CD4-positive, alpha-beta T cell treated with Interleukin-4 for 4 hours (primary cell): ENCODE data around the gene PCCA.
"Not testable (repeated sequence)": the region's sequence is repeated elsewhere in the genome, so short reads cannot be mapped to it uniquely, and the experiment has no call there.

ENCODE experiments used
- DNase-seq: peaks from one replicate; pipeline ENCODE4 v3.0.0-alpha.2; 2020

Gene PCCA, protein sequence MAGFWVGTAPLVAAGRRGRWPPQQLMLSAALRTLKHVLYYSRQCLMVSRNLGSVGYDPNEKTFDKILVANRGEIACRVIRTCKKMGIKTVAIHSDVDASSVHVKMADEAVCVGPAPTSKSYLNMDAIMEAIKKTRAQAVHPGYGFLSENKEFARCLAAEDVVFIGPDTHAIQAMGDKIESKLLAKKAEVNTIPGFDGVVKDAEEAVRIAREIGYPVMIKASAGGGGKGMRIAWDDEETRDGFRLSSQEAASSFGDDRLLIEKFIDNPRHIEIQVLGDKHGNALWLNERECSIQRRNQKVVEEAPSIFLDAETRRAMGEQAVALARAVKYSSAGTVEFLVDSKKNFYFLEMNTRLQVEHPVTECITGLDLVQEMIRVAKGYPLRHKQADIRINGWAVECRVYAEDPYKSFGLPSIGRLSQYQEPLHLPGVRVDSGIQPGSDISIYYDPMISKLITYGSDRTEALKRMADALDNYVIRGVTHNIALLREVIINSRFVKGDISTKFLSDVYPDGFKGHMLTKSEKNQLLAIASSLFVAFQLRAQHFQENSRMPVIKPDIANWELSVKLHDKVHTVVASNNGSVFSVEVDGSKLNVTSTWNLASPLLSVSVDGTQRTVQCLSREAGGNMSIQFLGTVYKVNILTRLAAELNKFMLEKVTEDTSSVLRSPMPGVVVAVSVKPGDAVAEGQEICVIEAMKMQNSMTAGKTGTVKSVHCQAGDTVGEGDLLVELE

DNA sequence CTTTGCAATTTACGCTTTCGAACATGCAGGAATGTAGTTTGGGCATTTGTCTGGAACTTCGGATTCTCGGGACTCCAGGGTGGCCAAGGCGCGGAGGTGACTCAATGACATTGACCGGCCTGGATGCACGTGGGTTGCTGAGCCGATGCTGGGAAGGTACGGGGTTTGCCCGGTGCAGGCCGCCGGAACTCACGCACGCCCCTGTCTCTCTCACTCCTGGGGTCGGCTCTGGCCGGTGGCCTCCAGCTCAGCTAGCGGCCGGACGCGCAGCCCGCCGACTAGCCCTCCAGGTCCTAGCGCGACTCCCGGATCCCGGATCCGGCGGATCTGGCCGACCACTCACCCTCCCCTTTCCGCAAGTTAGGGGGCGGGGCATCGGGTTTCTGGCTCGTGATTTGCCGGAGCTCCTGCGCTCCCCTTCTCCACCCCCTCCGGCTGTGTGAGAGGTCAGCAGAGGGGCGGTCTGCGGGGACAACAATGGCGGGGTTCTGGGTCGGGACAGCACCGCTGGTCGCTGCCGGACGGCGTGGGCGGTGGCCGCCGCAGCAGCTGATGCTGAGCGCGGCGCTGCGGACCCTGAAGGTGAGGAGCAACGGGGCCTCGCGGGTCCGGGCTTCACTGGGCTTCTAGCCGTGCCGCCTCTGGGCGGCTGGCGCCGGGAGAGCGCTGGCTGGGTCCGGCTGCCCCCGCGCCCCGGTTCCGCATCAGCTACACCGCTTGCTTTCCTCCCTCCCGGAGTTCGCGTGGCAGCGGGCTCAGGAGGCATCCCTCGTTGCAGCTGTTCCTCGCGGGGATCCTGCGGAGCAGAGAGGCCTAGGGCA is at the start of gene PCCA:
TSS of gene PCCA (plus strand) at position 450 of the 821 bp plus-strand sequence. CDS start at position 478, 28 bp downstream.
- peak; percentile 74 for DNase-seq

DNA sequence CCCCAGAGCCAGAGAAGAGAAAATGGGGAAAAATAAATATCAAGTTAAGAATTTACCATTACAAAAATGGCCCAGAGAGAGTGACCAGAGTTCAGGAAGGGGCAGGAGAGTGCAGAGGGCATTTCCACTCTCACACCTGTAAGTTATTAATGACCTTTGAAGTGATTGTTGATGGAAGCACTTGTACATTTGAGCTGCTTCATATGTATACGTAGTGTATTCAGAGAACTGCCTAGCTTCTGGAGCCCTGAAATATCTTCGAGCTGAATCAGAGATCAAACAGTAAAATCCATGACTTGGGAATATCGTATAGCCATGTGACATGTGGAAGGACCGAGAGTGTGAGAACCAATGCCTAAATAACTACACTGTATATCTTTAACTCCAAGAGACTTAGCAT is 49.2 kb upstream of the PCCA start:
- DNase-seq, result no peak

DNA sequence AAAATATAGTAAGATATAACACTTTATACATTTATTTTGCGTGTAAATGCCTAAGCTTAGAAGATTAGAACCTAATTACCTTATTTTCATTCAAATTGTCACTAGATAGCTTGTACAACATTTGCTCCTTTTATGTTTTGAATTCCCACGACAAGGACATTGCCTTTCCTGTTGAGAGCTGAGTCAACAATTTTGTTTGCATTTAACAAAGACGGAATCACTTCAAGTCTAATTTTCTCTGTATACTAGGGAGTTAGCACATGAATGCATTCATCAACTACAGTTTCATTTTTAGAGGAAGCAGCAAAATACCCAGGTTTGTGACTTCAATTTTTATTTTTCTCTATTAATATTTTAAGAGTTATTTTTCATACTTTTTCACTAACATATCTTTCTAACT is 48.7 kb upstream of the PCCA start:
- DNase-seq, result no peak

DNA sequence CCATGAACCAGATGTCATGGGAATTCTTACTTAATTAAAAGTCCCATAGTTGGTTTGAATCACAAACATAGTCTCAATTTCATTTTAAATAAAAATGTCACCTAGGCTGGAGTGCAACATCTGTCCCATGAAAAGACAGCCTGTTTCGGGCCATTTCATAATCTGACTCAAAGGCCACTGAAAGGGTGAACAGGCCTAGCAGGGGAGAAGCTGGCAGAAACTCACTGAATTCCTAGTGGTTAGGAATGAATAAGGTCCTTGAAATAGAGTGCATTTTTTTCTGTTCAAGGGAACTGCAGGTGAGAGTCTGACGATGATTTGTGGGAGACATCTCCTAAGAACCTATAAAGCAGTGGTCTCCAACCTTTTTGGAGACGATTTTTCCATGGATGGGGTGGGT is 44.0 kb upstream of the PCCA start:
- DNase-seq, result no peak

DNA sequence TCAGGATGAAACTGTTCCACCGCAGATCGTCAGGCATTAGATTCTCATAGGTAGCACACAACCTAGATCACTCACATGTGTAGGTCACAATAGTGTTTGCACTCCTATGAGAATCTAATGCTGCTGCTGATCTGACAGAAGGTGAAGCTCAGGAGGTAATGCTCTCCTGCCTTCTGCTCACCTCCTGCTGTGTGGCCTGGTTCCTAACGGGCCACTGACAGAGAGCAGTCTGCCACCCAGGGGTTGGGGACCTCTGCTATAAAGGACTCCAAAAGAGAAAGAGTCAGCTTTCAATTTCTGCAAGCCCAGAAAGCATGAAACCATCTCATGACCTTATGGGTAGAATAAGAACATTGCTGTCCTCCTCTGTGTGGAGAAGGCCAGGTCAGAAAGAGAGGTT is 43.5 kb upstream of the PCCA start:
- no peak for DNase-seq

DNA sequence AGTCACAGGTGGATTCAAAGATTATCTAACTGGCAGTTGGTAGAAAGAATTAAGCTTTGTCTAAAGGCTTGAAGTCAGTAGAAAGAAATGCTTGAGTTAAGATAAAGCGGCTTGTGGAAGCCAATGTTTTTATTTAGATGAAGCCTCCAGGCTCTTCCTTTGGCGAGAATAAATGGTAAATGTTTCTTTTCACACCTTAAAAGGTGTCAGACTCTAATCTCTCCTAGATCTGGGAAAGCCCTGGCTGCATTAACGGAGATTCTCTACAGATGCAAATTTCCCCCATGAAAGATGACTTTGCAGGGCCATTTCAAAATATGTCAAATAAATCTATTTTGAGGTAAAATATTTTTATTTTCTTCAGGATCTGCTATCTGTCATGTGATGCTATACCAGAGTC is 37.8 kb upstream of the PCCA start:
- no peak for DNase-seq

DNA sequence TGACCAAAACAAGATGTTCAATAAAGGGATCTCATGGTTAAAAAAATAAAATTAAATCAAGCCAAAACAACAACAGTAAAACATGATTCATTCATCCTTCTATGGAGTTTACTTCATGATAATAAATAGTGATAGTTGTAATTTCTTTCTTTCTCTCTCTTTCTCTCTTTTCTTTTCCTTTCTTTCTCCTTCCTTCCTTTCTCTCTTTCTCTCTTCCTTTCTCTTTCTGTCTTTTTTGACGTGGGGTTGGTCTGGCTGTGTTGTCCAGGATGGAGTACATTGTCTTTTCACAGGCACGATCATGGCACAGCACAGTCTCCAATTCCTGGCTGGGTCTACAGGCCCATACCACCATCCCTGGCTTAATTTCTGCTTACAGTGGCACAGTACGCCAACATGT is 29.1 kb upstream of the PCCA start:
- no peak for DNase-seq

DNA sequence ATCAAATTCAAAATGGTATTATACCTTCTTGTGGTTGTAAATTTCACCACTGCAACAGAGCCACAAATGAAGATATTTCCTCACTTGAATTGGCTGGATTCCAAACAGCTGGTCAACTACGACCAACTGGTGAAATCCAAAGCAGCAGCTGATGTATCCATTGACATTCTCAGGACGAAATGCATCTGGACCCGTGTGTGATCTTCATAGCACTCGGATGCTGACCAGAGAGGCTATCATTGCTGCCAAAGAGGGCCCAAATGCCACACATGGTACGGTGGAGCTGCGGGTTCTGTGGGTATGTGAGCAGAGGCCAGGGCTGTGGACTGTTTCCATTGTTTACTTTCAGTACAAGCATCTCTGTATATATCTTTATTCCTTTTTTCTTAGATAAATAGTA is 25.6 kb upstream of the PCCA start:
- no peak for DNase-seq

DNA sequence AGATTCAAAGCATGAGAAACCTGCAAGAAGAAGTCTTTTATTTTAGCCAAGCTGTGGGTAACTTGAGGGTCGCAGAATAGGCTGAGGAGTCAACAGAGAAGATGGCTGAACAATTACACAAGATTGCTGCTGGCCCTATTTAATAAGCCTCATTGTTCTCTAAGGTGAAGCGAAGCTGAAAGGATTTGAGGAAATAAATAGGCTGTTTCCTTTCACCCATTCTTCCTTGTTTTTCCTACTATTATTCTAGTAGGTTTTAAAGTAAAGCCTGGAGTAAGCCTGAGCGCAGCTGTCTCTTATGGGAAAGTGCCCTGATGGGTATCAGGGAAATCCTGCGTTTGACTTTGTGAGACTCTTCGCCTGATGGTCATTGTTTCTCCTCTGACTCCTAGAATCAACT is 25.0 kb upstream of the PCCA start:
- no peak for DNase-seq

DNA sequence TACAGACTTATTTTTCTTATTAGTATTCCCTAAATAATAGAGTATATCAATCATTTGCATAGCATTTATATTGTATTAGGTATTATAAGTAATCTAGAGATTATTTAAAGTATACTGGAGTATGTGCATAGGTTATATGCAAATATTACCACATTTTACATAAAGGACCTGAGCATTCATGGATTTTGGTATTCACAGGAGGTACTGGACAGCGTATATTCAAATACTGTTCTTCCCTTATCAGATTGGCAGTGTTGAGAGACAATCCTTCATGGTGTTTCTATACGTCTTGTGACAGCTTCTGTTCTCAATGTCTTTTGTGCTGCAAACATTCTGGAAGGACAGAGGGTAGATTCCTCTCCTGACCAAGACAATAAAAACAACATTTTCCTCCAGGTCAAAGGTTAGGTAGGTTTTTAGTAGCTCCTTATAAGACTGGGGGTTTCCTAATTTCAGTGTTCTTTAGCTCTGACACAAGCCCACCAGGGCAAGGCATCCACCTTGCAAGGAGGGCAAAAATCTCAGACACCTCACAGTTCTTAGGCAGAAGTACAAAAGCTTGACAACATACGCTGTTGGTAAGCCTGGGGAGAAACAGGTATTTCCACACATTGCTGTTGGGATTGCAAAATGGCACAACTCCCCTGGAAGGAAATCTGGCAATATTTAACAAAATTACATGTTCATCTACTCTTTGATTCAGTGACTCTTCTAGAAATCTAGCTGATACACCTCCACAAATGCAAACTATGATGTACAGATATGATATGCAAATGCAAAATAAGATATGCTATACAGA is 20.6 kb upstream of the PCCA start:
- DNase-seq, result no peak

DNA sequence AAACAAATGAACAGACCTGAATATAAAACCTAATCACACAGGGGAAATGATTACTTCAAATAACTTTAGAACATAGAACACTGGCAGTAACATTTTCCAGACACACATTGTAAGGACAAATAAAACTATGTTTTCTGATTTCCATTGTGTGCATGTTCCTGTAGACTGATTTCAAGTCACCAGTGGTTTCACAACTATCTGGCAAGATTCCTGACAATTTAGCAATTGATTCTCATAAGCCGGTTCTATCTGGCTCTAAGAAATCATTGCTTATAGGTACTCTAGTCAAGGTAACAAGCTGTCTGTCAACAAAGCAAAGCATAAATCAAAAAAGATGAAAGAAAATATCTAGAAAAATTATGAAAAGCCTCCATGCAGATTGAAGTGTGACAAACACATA is 19.6 kb upstream of the PCCA start:
- no peak for DNase-seq

DNA sequence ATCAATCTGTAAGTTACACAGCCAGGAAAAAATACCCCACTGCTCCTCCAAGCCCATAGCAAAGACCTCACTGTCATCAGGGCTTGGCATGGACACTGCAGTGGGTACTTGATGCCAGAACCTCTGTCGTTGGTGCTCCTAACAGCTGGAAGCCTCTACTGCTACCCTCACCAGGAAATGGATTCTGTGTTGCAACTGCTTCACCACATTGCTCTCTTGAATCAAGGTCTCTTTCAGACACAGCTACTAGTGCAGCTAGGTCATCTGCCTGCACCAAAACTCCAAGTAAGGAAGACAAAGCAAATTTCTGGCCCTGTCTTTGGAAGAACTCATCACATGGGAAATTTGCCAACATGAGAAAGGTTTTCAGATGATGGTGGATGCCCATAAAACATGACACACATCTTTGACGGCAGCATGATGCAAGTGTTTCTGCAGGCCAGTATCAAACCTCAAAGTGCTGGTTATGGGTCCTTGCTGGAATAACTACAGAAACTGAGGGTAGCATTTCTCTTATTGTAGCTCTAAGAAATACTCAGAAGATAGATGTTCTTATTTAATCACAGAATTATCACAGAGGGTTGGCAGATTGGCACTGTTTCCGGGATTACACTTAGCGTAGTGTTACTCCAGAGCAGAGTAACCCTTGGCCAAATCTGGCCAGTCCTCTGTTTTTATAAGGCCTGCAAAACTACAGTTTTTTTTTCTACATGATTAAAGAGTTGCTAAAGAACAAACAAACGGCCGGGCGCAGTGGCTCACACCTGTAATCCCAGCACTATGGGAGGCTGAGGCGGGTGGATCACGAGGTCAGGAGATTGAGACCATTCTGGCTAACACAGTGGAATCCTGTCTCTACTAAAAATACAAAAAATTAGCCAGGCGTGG is 12.9 kb upstream of the PCCA start:
- DNase-seq, result no peak

DNA sequence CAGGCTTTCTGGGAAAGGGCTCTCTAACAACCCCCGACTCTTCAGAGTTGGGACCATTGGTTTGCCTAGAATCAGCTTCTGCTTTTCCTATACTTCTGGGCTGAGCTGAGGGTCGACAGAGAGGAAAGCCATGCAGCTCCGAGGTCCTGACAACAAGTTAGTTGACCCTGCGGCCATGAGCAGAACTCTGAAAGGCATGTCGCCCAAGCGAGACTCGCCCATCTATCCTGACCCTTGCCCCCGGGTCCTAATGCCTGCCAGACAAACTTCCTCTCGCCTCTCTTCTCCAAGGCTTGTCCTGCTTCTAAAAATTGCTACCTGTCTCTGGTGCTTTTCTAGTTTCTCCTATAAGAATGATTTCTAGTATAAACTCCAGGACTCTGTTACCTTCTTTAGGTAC is 9.9 kb upstream of the PCCA start:
- DNase-seq, result not testable (repeated sequence)

DNA sequence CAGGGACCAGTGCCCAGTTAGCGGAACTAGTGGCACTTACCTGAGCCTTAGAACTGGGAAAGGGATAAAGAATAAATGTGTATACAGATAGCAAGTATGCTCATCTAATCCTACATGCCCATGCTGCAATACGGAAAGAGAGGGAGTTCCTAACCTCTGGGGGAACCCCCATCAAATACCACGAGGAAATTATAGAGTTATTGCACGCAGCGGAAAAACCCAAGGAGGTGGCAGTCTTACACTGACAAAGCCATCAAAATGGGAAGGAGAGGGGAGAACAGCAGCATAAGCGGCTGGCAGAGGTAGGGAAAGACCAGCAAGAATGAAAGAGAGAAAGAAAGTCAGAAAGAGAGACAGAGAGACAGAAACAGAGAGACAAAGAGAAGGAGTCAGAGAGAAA is 5.5 kb upstream of the PCCA start:
- not testable (repeated sequence) for DNase-seq

DNA sequence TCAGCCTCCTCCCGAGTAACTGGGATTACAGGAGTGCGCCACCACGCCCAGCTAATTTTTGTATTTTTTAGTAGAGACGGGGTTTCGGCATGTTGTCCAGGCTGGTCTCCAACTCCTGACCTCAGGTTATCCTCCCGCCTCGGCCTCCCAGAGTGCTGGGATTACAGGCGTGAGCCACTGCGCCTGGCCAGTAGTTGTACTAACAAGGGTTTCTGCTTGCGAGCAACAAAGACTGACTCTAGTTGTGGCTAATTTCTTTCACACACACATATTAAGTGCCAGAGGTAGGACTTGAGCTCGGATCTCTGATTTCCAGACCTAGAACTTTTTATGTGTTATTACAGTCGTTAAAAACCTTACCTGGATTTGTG is 635 bp upstream of the PCCA start:
- no peak for DNase-seq

DNA sequence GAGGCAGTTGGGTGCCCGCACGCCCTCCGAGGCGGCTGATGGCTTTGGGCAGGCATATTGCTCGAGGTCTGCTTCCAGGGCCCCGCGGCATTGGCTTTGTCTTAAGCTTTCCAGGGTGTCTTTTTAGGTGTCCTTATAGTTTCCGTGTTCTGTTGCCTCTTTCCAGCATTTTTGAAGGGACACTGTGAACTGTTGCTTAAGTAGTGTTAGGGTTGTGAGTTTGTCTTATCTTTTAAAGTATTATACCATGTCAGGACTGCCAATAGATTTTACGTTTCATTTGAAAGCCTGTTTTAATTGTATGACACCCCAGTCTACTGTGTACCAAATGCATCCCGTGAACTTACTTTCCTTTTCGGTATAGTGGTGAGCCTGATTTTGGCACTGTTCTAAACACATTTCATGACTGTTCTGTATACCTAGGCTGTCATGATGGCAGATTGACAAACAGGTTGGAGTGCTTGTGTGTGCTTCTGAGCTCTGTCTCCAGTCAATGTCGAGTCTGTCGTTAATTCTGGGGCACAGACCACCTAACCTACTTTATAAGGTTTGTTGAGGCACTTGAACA is 656 bp downstream of the PCCA start:
- peak; percentile 33 for DNase-seq

DNA sequence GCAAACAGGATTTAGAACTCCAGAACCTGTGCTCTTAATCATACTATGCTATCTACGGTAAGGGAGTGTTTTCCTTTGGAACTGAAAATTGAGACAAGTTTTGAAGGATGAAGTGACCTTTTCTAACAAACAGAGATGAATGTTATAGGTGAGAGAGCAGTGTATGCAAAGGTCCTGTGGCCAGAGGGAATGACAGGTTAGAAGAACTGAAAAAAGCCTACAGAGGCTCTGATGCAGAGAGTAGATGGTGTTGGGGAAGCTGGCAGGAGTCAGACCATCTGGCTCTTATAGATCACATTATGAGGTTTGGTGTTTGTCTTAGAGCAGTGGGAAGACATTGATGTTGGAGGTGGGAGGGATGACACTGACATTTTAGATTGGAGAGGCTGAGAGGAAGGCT is 2.0 kb downstream of the PCCA start:
- DNase-seq, result no peak

DNA sequence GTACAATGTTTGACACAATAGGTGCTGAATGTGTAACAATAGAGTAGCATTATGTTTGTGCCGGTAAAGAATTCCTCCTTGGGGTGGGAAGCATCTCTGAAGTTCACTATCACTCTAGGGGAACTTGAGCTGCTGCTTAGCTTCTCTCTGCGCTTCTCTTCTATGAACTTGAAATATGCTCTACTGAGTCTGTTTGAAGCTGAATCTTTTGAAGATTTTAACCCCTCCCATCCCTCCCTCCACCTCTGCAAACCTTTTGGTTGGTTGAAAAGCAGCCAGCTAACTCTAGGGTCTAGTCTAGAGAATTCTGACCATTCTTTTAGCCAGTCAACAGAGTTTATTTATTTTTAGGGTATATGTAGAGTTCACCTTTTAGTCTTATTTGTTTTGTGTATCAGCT is 2.5 kb downstream of the PCCA start:
- DNase-seq, result no peak

DNA sequence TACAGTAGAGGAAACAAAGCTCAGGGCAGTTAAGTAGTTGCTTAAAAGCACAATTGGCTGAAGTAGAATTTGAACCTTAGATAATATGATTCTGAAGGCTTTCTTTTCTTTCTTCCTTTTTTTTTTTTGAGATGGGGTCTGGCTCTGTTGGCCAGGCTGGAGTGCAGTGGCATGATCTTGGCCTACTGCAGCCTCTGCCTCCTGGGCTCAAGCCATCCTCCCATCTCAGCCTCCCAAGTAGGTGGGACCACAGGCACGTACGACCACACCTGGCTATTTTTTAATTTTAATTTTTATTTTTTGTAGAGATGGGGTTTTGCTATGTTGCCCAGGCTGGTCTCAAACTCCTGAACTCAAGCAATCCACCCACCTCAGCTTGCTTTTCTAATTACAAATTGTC is 3.4 kb downstream of the PCCA start:
- DNase-seq, result not testable (repeated sequence)

DNA sequence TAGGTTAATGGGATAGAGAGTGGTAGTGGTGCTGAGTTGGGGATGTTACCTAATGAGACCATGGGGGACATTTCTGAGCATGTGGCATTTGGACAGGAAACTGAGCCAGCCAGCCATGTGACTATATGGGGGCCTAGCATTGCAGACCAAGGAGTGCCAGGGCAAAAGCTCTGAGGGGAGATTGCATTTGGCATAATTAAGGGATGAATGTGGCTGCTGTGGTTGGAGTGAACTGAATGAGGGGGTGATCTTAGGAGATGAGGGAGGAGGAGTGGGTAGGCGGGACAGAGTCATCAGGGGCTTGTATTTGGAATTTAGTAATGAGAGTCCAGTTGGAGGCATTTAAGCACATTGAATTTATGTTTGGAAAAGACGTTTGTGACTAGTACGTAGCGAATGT is 6.6 kb downstream of the PCCA start:
- DNase-seq, result no peak

DNA sequence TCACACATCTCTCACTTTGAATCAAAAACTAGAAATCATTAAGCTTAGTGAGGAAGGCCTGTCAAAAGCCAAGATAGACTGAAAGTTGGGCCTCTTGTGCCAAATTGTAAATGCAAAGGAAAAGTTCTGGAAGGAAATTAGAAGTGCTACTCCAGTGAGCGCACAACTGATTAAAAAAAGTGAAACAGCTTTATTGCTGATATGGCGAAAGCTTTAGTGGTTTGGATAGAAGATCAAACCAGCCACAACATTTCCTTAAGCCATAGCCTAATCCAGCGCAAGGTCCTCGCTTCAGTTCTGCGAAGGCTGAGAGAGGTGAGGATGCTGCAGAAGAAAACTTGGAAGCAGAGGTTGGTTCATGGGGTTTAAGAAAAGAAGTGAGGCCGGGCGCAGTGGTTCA is 7.6 kb downstream of the PCCA start:
- no peak for DNase-seq
